ENCODE measurements around the gene LDB3.

LDB3 gene

DNA sequence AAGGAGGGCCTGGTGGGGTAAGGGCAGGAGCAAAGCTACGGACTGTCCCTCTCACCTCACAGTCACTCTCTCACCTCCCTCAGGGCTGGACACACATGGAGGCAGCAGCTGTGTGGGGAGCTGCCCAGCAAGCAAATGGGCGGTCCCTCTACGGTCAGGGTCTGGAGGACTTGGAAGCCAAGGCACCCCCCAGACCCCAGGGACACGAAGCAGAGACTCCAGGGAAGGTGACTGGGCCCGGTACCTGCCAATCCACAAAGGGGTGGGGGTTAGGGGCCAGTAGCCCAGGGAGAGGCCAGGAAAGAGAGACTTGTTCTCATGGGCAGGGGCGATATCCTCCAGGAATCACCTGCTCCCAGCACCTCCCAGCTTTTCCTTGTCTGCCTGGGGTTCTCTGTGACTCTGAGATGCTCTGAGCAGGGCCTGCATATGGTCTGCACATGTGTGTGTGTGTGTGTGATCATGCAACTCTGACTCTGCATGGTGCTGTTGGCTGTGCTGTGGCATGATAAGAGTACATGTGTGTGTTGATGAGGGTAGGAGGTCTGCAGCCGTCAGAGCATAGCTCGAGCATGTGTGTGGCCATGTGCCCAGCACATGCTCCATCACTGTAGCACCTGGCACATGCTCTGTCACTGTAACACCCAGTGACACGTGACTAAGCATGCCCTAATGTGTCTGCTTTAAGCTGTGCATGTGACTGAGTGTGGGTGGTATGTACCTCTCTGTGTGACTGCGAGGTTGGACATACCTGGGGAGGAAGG, 4.6 kb upstream of the LDB3 start:
- DNase-seq: no peak

DNA sequence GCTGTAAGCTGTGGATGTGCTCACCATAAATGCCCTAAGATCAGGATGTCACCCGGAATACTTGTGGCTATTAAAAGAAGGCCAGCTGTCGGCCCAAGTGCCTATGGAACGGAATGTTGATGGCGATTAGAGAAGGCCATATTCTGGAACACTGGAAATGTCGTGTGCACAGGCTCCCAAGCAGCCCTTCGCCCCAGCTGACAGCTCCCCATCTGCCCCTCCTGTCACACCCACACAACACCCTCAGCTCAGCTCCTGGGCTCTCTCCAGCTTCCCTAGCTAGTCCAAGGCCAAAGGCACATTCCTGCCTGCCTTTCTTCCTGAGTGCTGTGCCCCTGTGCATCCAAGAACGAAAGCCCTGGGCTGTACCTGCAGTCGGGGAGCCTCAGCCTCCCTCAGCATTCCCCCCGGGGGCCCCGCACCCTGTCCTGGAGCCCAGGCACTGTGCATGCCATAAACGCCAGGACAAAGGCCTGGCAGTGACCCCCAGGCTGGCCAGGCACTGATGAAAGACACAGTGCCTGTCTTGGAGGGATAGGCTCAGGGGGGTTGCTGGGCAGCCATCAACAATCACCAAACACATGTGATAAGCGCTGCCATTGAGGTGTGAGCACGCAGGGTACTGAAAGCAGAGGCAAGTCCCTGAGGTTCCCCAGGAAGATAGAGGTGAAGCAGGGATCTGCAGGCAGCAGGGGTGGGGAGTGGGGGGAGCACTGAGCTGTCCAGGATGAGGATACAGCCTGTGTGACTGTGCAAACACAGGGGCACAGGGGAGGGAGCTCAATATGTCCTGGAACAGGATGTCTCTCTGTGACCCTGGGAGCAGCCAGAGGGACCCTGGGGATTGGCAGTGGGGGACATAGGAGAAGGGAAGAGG, 3.7 kb upstream of the LDB3 start:
- peak in 4 of 56 donors; percentile 12 to 36 (median 18) for DNase-seq

DNA sequence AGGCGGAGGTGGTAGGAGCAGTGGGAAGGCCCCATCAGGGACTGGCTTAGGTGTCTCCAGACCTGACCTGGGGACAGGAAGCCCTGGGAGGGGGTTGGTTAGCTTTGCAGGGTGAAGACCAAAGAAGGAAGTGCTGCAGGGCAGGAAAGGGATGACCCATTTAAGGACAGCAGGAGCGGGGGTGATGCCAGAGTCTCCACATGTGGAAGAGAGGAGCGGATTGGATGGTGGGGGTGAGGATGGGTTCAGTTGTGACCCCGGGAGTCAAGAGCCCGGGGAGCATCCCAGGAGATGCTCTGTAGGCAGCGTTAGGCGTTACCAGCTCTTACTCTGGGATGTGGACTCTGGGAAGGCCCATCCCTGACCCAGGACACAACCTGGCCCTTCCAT, 3.1 kb upstream of the LDB3 start:
- DNase-seq: peak in 1 of 56 donors; percentile 56

DNA sequence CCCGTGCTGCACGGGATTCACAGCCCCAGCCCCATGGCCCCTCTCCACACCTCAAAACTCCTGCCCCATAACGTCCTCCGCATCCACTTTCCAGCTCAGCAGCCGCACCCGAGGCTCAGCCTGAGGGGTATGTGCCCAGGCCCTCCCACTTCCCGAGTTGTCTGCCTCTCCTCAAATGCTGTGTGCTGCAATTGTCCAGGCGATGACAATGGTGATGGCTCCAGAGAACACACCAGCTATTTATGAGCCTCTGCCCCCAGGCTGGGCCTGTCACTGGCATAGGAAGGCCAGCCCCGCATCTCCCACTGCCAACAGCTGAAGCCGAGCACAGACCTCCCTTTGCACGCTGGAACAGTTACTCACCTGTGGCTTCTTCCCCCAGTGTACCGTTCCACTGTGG, 2.4 kb upstream of the LDB3 start:
- DNase-seq: peak in 55 of 56 donors; percentile 24 to 94 (median 74)

DNA sequence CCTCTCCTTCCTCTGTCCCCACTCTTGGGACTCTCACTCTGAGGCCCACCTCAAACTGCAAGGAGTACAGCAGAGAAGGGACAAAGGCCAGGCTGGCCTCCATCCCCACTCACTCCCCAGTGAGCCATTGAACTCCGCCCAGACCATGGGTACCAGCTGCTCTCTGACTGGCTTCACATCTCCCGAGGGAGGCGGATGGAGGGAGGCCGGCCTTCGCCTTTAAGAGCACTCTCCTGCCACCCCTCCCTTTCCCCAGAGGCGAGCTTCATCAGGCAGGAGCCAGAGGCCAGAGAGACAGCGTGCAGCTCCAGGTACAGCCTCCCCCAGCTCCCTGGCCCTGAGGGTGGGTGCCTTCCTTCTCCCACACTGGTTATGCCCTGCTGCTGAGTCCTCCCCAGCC, 1.8 kb upstream of the LDB3 start:
- DNase-seq: peak in 40 of 56 donors; percentile 13 to 78 (median 51)

DNA sequence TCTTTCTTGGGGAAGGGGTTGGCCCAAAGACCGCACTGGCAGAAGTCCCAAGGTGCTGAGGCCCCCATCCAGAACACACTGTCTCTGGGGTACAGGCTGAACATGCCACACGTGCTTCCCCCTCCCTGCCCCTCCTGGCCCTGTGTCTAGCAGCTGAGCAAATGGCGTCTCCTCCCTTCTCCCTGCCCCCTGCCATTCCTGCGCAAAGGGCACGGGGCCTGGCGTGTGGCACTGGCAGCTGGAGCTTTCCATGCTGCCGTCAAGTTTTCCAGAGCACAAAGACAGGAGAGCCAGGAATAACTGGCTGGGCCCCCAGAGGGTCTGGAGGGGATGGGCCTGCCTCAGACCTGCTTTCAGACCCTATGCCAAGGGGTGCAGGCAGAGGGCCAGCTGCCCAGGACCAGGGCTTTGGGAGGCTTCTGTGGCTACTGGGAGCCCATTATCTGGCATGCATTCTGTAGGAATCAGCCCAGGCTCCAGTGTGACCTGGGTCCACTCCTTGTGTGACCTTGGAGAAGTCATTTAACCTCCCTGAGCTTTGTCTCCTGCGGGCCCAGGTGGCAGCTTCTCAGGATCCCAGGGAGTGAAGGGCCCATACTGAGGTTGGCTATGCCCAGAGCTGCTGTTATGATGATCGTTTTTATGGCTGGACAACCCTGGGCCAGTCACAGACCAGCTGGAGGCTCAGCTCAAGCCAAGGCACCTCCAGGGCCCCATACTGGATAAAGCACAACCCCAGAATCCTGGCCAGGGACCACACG, 710 bp upstream of the LDB3 start:
- peak in 14 of 56 donors; percentile 10 to 52 (median 27) for DNase-seq

DNA sequence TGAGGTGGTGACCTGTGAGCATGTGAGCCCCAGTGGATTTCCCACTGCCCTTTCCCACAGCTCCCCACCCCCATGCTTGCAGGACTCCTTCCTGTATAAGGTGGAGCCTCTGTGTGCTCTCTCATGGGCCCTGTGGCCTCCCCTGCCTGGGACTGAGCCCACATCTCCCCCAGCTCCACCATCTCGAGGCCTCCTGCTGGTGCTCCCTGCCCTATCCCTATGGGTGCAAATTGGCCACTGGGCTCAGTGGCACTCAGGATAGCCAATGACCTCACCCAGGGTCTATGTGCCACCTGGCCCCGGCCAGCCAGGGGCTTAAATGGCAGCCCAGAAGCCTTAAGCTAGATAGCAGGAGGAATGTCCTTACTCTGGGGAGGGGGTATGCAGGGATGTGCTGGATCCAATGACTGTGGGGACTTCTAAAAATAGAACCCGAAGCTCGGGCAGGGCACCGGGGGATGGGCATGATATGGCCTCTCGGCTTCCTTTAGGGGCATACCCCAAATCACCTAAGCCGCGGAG, 2.0 kb downstream of the LDB3 start:
- no peak for DNase-seq

DNA sequence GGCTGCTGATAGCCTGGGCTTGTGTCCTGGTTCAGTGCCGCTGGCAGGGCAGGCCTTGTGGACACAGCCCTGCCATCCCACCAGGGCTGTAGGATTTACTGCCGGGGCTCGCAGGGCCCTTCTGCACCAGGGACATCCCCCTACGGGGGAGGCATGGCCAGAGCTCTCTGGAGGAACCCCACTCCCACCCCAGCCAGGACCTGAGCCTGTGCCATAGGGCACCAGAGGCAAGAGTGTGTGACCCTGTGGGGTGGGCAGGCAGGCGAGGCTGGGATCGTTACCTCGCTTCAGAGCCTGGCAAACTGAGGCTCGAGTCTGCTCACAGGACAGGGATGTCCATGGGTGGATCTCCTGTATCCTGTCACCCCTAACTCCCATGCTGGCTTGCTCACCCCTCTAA, 2.6 kb downstream of the LDB3 start:
- no peak for DNase-seq

DNA sequence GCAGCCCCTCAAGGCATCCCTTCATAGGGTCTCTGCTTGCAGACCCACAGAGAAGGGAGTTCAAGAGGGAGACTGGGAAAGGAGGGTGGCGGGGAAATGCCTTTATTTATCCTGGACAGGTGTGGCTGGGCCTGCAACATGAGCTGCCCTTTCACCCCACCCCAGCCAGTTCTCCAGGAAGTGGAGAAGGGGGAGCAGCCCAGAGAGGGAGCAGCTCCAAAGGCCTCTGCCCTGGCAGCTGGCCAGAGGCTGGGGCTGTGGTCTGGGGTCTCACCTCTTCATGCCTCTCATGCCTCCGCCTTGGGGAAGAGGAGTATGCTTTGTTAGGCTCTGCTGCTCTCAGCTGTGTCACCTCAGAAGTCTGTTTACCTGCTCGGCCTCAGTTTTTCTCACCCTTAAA, 3.1 kb downstream of the LDB3 start:
- no peak for DNase-seq

DNA sequence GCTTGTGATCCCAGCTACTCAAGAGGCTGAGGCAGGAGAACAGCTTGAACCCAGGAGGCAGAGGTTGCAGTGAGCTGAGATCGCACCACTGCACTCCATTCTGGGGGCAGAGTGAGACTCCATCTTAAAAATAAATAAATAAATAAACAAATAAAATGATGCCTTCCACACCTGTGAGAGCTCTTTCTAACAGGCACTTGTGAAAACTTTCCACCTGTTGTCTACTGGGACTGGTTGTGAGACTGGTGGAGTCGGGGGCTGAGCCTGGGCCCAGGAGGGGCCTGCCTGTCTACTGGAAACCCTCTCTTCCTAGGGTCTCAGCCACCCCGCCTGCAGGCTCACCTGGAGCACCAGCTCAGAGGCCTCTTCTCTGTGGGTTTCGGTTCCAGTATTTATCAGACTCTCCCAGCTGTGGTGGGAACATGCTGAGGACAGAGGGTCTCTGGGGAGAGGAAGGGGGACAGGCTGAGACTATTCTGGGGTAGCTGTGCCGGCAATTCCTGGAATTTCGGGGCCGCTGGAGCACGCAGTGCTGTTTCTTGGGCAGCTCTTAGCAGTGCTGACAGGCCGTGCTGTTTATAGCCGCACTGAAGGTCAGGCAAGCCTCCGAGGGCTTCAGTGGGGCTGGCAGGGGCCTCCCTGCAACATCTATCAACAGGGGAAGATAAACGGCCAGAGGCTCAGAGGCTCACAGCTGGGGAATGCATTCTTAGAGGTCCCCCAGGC, 3.8 kb downstream of the LDB3 start:
- DNase-seq: no peak

DNA sequence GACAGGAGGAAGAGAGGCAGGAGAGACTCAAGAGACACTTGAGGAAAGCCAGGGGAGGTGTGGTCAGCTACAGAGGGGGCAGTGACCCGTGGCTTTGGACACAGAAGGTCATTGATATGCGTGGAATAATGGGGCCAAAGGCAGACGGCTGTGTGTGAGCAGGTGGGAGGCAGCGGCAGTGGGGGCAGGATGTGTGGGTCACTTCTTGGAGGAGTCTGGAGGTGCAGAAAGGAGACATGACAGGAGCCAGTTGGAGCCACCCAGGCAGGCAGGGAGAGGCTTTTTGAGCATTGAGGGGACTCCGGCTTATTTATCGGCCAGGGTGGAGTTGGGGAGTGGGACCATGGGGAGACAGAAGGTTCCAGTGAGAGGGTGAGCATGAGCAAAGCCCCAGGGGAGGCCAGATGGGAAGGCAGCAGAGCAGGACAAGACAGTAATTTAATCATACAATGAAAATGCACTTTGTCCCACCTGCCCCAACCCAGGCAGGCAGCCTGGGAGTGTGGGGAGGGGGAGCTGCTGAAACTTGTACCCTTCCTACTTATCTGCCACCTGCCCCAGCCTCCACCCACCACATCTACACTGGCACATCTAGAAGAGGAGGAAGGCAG, 5.0 kb downstream of the LDB3 start:
- no peak for DNase-seq

DNA sequence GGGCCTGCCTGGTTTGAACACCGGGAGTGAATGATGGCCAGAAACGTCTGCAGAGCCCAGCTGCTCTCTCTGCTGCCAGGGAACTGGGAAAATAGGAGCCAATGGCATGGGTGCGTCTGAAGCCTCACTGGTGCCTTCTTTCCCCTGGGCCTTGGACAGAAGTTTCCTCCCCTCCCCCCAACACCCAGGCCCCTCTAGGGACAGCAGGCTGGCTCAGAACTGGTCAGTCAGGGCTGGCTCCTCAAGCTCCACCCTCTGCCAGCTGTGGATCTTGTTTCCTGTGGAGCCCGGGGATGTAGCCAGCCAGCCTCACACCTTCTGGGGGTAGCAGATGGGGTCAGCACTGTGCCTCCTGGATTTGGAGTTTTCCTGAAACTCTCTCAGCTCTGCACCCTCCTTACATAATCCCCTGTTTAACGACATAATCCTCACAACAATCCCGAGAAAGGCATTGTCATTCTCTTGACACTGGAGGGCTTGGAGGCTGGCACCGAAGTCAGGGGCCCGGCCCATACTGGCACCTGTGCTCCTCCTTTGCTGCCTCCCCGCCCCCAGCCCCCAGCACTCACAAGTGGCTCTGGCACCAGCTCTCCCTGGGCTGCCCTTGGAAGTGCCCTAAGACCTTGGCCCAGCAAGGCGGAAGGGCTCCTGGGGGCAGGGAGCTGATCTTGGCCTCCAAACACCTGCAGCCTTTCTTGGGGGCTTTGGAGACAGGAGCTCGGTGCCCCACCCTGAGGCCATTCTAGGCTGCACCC, 5.7 kb downstream of the LDB3 start:
- peak in 29 of 56 donors; percentile 8 to 59 (median 34) for DNase-seq

DNA sequence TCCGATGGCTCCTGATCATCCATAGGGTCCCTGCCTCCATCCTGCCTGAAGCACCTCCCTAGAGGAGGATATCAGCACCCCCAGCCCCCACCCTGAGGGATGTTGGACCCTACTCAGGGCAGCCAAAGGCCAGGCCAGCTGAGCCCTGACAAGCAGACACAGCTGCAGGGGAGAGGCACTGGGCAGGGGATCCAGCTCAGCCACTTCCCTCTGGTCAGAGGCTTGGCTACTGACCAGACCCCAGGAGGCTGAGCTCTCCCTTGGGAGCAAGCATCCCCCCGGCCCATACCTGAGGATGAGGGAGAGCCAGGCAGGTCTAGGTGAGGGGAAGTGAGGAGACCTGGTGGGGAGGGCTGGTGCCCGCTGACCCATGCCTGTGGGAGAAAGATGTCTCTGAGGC, 6.6 kb downstream of the LDB3 start:
- DNase-seq: peak in 18 of 56 donors; percentile 11 to 62 (median 28)

DNA sequence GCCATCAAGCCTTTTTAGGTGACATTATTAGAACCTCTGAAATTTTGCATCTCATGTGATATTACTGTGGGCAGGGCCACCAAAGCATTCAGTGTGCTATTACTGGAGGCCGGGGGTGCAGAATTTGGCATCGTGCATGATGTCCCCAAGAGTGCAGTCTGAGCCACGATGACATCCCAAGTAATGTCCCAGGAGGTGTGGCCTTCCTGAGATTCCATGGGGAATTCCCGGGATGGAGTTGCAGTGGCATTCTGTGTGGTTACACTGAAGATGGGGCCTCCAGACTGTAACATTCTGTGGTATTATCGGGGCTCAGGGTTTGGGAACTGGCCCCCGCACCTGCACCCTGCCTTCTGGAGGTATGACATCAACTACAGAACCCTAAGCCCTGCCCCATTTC, 9.1 kb downstream of the LDB3 start:
- DNase-seq: no peak

DNA sequence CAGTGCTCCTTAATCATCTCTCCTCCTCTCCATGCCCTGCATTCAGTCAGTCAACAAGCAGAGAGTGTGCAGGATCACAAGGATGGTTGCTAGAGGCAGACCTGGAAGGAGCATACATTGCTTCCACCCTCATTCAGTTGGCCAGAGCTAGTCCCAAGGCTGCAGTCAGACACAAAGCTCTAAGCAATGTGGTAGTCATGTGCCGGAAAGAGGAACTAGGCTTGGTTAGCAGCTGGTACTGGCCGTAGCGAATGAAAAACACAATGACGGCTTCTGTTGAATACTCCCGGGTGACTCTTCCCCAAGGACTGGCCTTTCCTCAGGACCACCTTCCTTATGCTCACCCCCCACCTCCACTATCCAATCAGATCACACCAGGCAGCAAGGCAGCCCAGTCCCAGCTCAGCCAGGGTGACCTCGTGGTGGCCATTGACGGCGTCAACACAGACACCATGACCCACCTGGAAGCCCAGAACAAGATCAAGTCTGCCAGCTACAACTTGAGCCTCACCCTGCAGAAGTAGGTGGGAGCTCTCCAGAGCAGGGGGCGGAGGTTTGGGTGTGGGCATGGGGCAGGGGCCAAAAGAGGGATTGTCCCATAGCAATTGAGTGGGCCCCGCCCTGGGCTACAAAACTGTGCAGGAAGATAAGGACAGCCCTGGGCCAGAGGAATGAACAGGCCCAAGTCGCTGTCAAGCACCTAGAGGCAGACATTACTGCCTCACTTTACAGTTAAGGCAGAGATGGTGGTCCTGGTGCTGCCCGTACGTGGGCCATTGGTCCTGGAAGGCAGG, 10.9 kb downstream of the LDB3 start:
- DNase-seq: peak in 16 of 56 donors; percentile 6 to 63 (median 32)

DNA sequence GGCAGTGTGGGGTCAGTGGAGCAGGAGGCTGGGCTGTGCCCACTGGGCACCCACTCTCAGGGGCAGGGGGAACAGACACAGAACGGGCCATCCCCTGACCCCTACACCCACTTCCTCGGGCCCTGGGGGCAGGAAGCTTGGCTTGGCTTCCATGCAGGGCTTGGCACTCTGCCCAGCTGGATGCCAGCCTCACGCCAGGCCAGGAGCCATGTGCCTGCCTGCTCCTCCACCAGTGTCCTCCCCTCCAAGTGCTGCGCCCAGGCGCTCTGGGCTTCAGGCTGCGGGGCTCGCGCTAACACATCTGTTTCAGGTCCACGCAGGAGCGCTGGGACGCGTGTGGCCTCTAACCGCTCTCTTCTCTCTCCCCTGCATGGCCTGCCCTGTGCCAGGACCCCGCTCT, 12.7 kb downstream of the LDB3 start:
- peak in 33 of 56 donors; percentile 11 to 71 (median 35) for DNase-seq

DNA sequence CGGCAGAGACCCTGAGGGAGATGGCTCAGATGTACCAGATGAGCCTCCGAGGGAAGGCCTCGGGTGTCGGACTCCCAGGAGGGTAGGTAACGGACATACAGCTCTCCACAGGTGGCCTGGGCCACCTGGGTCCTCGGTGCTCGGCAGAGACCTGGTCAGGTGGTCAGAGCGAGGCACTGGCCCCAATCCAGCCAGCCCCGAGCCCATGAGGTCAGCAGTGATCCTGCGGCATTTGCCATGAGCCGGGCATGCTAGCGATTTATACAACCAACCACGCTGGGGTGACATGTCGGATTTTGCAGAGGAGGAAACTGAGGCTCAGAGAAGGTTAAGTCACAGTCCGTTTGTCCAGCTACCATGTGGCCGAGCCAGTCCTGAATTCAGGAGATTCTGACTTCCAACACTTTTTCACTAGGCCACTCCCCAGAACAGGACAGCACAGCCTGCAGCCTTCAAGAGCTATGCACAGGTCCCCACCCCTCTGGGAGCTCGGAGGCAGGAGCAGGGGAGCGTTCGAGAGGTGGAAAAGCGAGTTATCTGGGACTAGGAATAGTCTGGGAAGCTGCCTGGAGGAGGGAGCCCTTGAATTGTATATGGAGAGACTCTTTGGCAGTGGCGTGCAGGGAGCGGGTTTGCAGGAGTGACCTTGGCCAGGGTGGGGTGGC, 13.5 kb downstream of the LDB3 start:
- DNase-seq: no peak

DNA sequence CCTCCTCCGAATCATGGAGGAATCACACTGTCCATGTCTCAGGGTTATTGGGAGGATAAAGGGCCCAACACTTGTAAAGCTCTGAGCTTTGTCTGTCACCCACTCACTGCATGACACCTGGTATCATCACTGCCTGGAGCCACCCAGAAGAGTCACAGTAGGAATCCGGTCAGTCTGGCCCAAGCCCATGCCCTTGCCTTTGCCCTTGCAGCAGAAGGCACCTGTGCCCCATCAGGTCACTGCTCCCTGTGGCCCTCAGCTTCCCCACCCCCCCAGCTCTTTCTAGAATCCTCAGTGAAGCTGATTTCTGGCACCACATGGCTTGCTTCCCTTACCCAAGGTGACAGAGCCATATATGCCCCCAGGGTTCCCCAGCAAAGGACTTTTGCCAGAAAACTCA, 14.4 kb downstream of the LDB3 start:
- no peak for DNase-seq

Data from amygdala (tissue), 56 donors.